ENCODE measurements around the gene GUK1.
"Not testable (repeated sequence)": the region's sequence is repeated elsewhere in the genome, so short reads cannot be mapped to it uniquely, and the experiment has no call there.

Gene GUK1

GRCh38 chr1:228105996-228106799, 33.9 kb upstream of the GUK1 start:
- H3K27ac ChIP-seq (ENCODE audit: low read length), result no peak overlapping the region
- no peaks in the 10 kb centered on the region for H3K27me3 ChIP-seq (ENCODE audit: low read depth, low read length)
- peaks cover 3 to 29% of the 10 kb centered on the region in 2 donors for H3K36me3 ChIP-seq (ENCODE audit: control insufficient read depth in 1 of 2, insufficient read depth in 2 of 2, low read length in 2 of 2)
- H3K4me3 ChIP-seq (ENCODE audit: low read depth in 1 of 2, low read length in 2 of 2), result no peak overlapping the region
- H3K4me1 ChIP-seq (ENCODE audit: control insufficient read depth in 1 of 2, insufficient read depth in 2 of 2, low read length in 2 of 2), result peaks cover 0 to 45% of the 10 kb centered on the region in 2 donors
- H3K9me3 ChIP-seq (ENCODE audit: control insufficient read depth in 1 of 2, low read length in 2 of 2), result no peaks in the 10 kb centered on the region

GRCh38 chr1:228106800-228107054, 33.4 kb upstream of the GUK1 start:
- H3K4me3 ChIP-seq (ENCODE audit: low read depth in 1 of 2, low read length in 2 of 2), result no peak overlapping the region
- no peak overlapping the region for H3K27ac ChIP-seq (ENCODE audit: low read length)
- peaks cover 0 to 39% of the 10 kb centered on the region in 2 donors for H3K4me1 ChIP-seq (ENCODE audit: control insufficient read depth in 1 of 2, insufficient read depth in 2 of 2, low read length in 2 of 2)

DNA sequence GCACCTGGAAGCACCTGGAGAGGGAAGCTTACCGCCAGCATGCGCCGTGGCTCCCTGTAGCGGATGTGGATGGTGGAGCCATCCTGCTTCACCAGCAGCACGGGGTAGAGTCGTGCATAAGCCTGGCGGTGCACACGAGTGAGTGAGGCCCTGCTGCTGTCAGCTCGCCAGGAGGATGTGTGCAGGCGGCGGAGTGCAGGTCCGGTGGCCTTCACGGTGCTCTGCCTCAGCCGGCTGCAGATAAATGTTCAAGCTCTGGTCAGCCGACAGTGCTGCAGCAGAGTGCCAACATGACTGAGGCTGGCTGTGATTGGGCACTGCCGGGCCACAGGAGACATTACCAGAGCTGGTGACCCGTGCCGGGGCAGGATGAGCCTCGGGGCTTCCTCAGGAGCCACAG, 32.4 kb upstream of the GUK1 start:
- H3K27me3 ChIP-seq (ENCODE audit: low read depth, low read length), result no peaks in the 10 kb centered on the region
- H3K4me3 ChIP-seq (ENCODE audit: low read depth in 1 of 2, low read length in 2 of 2), result peak overlapping the region in 1 of 2 donors; percentile 96
- no peak overlapping the region for H3K27ac ChIP-seq (ENCODE audit: low read length)
- peaks cover 3 to 26% of the 10 kb centered on the region in 2 donors for H3K36me3 ChIP-seq (ENCODE audit: control insufficient read depth in 1 of 2, insufficient read depth in 2 of 2, low read length in 2 of 2)
- H3K9me3 ChIP-seq (ENCODE audit: control insufficient read depth in 1 of 2, low read length in 2 of 2), result no peaks in the 10 kb centered on the region
- H3K4me1 ChIP-seq (ENCODE audit: control insufficient read depth in 1 of 2, insufficient read depth in 2 of 2, low read length in 2 of 2), result peaks cover 0 to 31% of the 10 kb centered on the region in 2 donors

More at GRCh38 chr1:228106800-228107054, 33.4 kb upstream of the GUK1 start:
- Histone ChIP-seq H3K27me3 (ENCODE audit: low read depth, low read length) (no peaks in the 10 kb centered on the region), H3K9me3 (ENCODE audit: control insufficient read depth in 1 of 2, low read length in 2 of 2) (no peaks in the 10 kb centered on the region), H3K36me3 (ENCODE audit: control insufficient read depth in 1 of 2, insufficient read depth in 2 of 2, low read length in 2 of 2) (peaks cover 3 to 26% of the 10 kb centered on the region in 2 donors)

DNA sequence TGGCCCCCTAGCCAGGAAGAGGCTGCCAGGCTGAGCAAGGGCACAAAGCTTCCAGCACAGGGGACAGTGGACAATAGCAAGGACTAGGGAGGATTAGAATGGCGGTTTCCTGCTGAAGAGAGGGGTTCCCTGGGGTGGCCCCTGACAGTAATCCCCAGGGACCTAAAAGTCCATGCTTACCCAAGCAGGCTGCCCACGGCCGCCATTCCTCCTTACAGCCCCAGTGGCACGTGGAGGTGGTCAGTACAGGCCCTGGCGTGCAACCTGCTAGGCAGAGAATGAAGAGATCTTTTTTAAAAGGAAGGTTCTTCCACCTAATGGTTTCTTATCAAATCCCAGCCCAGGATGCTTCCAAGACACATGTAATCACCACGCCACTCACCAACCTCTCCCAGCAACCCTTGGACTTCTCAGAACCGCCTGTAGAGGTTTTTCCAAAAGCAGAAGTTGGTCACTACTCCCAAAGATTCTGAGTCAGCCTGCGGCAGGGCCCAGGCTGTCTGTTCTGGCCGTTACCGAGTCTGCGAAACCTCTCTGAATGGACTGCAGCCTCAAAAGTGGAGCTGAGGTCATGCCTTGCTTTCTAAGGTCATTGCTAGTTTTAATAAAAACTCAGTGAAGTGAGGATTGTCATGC, 31.9 kb upstream of the GUK1 start:
- no peaks in the 10 kb centered on the region for H3K9me3 ChIP-seq (ENCODE audit: control insufficient read depth in 1 of 2, low read length in 2 of 2)
- H3K4me1 ChIP-seq (ENCODE audit: control insufficient read depth in 1 of 2, insufficient read depth in 2 of 2, low read length in 2 of 2), result peaks cover 0 to 31% of the 10 kb centered on the region in 2 donors
- H3K36me3 ChIP-seq (ENCODE audit: control insufficient read depth in 1 of 2, insufficient read depth in 2 of 2, low read length in 2 of 2), result peaks cover 3 to 26% of the 10 kb centered on the region in 2 donors
- peak overlapping the region; percentile 93 to 96 for H3K4me3 ChIP-seq (ENCODE audit: low read depth in 1 of 2, low read length in 2 of 2)
- peak overlapping the region; percentile 94 for H3K27ac ChIP-seq (ENCODE audit: low read length)
- H3K27me3 ChIP-seq (ENCODE audit: low read depth, low read length), result no peaks in the 10 kb centered on the region

DNA sequence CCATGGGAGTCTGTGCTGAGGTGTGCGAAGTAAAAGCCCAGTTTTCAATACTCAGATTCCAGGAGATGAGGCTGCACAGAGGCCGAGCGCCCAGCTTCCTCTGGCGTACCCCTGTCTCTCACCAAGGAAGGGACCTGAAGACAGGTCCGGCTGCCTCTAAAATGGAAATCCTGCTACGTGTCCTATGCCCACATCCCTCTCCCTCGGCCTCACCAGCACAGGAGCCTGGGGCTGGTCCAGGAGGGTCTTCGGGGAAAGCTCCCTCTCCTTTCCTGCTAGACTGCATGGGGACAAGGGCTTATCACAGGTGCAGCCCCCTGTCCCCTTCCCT, 31.4 kb upstream of the GUK1 start:
- peak overlapping the region; percentile 94 for H3K27ac ChIP-seq (ENCODE audit: low read length)
- H3K36me3 ChIP-seq (ENCODE audit: control insufficient read depth in 1 of 2, insufficient read depth in 2 of 2, low read length in 2 of 2), result peaks cover 3 to 26% of the 10 kb centered on the region in 2 donors
- no peaks in the 10 kb centered on the region for H3K27me3 ChIP-seq (ENCODE audit: low read depth, low read length)
- H3K9me3 ChIP-seq (ENCODE audit: control insufficient read depth in 1 of 2, low read length in 2 of 2), result no peaks in the 10 kb centered on the region
- peaks cover 0 to 28% of the 10 kb centered on the region in 2 donors for H3K4me1 ChIP-seq (ENCODE audit: control insufficient read depth in 1 of 2, insufficient read depth in 2 of 2, low read length in 2 of 2)
- H3K4me3 ChIP-seq (ENCODE audit: low read depth in 1 of 2, low read length in 2 of 2), result peak overlapping the region; percentile 93 to 96

DNA sequence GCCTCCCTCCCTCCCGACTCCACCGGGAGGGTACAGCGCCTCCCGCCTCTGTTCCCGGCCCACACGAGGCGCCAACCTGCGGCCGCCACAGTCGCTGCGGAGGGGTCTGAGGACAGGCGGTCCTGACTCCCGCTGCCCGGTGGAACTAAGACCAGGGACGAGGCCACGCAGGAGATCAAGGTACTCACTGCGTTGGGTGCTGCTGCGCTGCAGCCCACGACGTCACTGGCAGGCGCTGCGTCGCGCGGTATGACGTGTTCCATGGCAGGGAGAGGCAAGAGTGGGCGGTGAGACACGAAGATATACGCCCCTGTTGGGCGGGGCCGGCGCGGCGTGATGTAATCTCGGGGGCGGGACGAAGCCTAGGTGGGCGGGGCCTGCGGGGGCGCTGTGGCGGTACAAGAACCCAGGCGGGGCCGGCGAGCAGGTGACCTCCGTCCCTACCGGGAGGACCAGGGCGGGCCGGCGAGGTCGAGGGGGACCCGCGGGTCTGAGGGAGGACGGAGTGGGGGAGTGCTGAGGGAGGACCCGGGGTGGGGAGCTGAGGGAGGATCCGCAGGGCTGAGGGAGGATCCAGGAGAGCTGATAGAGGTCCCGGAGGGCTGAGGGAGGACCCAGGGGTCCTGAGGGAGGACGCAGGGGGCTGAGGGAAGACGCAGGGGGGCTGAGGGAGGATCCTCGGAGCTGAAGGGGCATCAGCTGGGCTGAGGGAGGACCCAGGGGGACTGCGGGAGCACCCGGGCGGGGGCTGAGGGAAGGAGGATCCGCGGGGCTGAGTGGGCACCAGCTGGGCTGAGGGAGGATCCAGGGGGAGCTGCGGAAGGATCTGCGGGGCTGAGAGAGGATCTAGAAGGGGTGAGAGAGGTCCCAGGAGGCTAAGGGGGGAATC, 30.8 kb upstream of the GUK1 start, which contains the start of gene MRPL55:
TSS of gene MRPL55 (minus strand) at position 227 of the 889 bp plus-strand sequence. CDS start 1,039 bp downstream, outside the sequence.
- H3K4me3 ChIP-seq (ENCODE audit: low read depth in 1 of 2, low read length in 2 of 2), result peak within 1 kb of the TSS; percentile 93 to 96
- H3K4me1 ChIP-seq (ENCODE audit: control insufficient read depth in 1 of 2, insufficient read depth in 2 of 2, low read length in 2 of 2), result peaks cover 0 to 22% of the 10 kb centered on the region in 2 donors
- H3K36me3 ChIP-seq (ENCODE audit: control insufficient read depth in 1 of 2, insufficient read depth in 2 of 2, low read length in 2 of 2), result peaks cover 3 to 26% of the 10 kb centered on the region in 2 donors
- no peaks in the 10 kb centered on the region for H3K27me3 ChIP-seq (ENCODE audit: low read depth, low read length)
- peak within 1 kb of the TSS; percentile 94 for H3K27ac ChIP-seq (ENCODE audit: low read length)
- H3K9me3 ChIP-seq (ENCODE audit: control insufficient read depth in 1 of 2, low read length in 2 of 2), result no peaks in the 10 kb centered on the region

GRCh38 chr1:228109962-228110488, 30.1 kb upstream of the GUK1 start:
- no peaks in the 10 kb centered on the region for H3K9me3 ChIP-seq (ENCODE audit: control insufficient read depth in 1 of 2, low read length in 2 of 2)
- peak overlapping the region; percentile 82 to 96 for H3K4me3 ChIP-seq (ENCODE audit: low read depth in 1 of 2, low read length in 2 of 2)
- peaks cover 3 to 26% of the 10 kb centered on the region in 2 donors for H3K36me3 ChIP-seq (ENCODE audit: control insufficient read depth in 1 of 2, insufficient read depth in 2 of 2, low read length in 2 of 2)
- H3K27ac ChIP-seq (ENCODE audit: low read length), result peak overlapping the region; percentile 94
- no peaks in the 10 kb centered on the region for H3K27me3 ChIP-seq (ENCODE audit: low read depth, low read length)
- peaks cover 0 to 18% of the 10 kb centered on the region in 2 donors for H3K4me1 ChIP-seq (ENCODE audit: control insufficient read depth in 1 of 2, insufficient read depth in 2 of 2, low read length in 2 of 2)

- H3K27me3 ChIP-seq (ENCODE audit: low read depth, low read length), result no peaks in the 10 kb centered on the region
- H3K4me1 ChIP-seq (ENCODE audit: control insufficient read depth in 1 of 2, insufficient read depth in 2 of 2, low read length in 2 of 2), result peaks cover 0 to 18% of the 10 kb centered on the region in 2 donors
- H3K27ac ChIP-seq (ENCODE audit: low read length), result peak overlapping the region; percentile 94
- H3K36me3 ChIP-seq (ENCODE audit: control insufficient read depth in 1 of 2, insufficient read depth in 2 of 2, low read length in 2 of 2), result peaks cover 3 to 25% of the 10 kb centered on the region in 2 donors
- H3K9me3 ChIP-seq (ENCODE audit: control insufficient read depth in 1 of 2, low read length in 2 of 2), result no peaks in the 10 kb centered on the region
- H3K4me3 ChIP-seq (ENCODE audit: low read depth in 1 of 2, low read length in 2 of 2), result peak overlapping the region; percentile 82 to 96
Measured at GRCh38 chr1:228110556-228110955, 29.5 kb upstream of the GUK1 start.

- not testable (repeated sequence) for H3K9me3 ChIP-seq (ENCODE audit: control insufficient read depth in 1 of 2, low read length in 2 of 2); H3K27me3 ChIP-seq (ENCODE audit: low read depth, low read length); H3K27ac ChIP-seq (ENCODE audit: low read length); H3K4me3 ChIP-seq (ENCODE audit: low read depth in 1 of 2, low read length in 2 of 2)
- H3K4me1 ChIP-seq (ENCODE audit: control insufficient read depth in 1 of 2, insufficient read depth in 2 of 2, low read length in 2 of 2), result peaks cover 0 to 18% of the 10 kb centered on the region in 2 donors
- H3K36me3 ChIP-seq (ENCODE audit: control insufficient read depth in 1 of 2, insufficient read depth in 2 of 2, low read length in 2 of 2), result peaks cover 3 to 17% of the 10 kb centered on the region in 2 donors
Measured at GRCh38 chr1:228111315-228111714, 28.8 kb upstream of the GUK1 start.

DNA sequence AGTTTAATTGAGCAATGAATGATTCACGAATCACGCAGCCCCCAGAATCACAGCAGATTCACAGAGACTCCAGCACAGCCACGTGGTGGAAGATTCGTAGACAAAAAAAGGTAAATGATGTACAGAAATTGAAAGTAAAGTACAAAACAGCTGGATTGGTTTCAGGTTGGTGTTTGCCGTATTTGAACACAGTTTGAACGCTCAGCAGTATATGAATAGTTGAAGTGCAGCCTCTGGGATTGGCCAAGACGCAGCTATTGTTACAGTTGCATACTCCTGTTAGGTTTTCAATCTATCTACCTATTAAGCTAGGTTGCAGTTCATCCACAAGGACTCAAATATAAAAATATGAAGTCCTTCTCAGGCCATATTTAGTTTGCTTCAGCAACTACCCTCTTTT, 27.9 kb upstream of the GUK1 start:
- no peak overlapping the region for H3K27ac ChIP-seq (ENCODE audit: low read length)
- H3K36me3 ChIP-seq (ENCODE audit: control insufficient read depth in 1 of 2, insufficient read depth in 2 of 2, low read length in 2 of 2), result peaks cover 0 to 8% of the 10 kb centered on the region in 2 donors
- no peaks in the 10 kb centered on the region for H3K9me3 ChIP-seq (ENCODE audit: control insufficient read depth in 1 of 2, low read length in 2 of 2)
- H3K27me3 ChIP-seq (ENCODE audit: low read depth, low read length), result no peaks in the 10 kb centered on the region
- no peak overlapping the region for H3K4me3 ChIP-seq (ENCODE audit: low read depth in 1 of 2, low read length in 2 of 2)
- peaks cover 0 to 18% of the 10 kb centered on the region in 2 donors for H3K4me1 ChIP-seq (ENCODE audit: control insufficient read depth in 1 of 2, insufficient read depth in 2 of 2, low read length in 2 of 2)

DNA sequence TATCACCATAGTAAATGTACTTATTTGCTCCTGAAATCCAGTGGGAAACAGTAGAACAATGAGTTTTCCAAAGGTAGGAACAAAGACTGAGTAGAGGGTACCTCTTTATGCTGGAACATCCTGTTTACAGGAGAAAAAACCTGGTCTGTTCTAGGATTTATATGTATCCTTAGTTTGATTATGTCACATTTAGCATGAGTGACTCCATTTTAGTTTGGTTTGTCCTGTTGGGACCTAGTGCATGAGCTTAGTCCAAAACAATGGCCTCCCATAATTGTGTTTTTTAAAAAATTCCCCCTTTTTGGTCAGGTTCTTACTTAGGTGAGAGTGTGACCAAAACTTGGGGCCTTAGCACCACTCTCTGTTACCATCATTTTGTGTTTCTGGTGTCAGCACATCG, 27.5 kb upstream of the GUK1 start:
- peaks cover 0 to 4% of the 10 kb centered on the region in 2 donors for H3K36me3 ChIP-seq (ENCODE audit: control insufficient read depth in 1 of 2, insufficient read depth in 2 of 2, low read length in 2 of 2)
- H3K27ac ChIP-seq (ENCODE audit: low read length), result no peak overlapping the region
- no peaks in the 10 kb centered on the region for H3K27me3 ChIP-seq (ENCODE audit: low read depth, low read length)
- no peak overlapping the region for H3K4me3 ChIP-seq (ENCODE audit: low read depth in 1 of 2, low read length in 2 of 2)
- H3K9me3 ChIP-seq (ENCODE audit: control insufficient read depth in 1 of 2, low read length in 2 of 2), result no peaks in the 10 kb centered on the region
- peaks cover 0 to 17% of the 10 kb centered on the region in 2 donors for H3K4me1 ChIP-seq (ENCODE audit: control insufficient read depth in 1 of 2, insufficient read depth in 2 of 2, low read length in 2 of 2)

Measured in muscle layer of duodenum (tissue), 2 donors.